Stimulated activated CD8-positive, alpha-beta memory T cell treated with anti-CD3 and anti-CD28 coated beads, Interleukin-4, amount 100 ng/mL, for 1 hour (primary cell): ENCODE data around the gene ARMC12.
"Not testable (repeated sequence)": the region's sequence is repeated elsewhere in the genome, so short reads cannot be mapped to it uniquely, and the experiment has no call there.

Experiments used
- DNase-seq, 2 donors: peaks; one replicate each; pipeline ENCODE4 v3.0.0-alpha.2; 2020; ENCODE audit warnings: low read depth in 2 of 2, low spot score in 1 of 2

The ARMC12 gene, protein sequence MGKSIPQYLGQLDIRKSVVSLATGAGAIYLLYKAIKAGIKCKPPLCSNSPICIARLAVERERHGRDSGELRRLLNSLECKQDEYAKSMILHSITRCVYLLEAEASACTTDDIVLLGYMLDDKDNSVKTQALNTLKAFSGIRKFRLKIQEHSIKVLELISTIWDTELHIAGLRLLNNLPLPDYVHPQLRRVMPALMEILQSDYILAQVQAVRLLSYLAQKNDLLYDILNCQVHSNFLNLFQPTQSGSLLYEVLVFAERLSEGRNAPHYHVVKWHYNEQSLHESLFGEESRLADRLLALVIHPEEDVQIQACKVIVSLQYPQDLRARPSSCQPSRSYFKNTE

DNA sequence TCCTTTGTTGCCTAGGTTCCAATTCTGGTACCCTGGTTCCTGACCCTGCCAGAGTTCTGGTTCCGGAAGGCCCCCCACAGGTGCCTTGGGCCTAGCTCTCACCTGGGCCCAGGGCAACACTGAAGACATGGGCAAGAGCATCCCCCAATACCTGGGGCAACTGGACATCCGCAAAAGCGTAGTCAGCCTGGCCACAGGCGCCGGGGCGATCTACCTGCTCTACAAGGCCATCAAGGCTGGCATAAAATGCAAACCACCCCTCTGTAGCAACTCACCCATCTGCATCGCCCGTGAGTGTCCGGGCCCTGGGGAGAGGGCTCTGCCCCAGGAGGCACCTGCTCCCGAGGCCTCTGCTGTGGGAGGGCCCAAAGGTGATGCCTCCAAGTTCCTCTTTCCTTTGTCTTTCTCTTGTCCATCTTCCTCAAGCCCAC, at the start of gene ARMC12:
ARMC12 (plus strand) TSS at position 51 of the 431 bp plus-strand sequence; CDS start at position 128, 77 bp downstream.
- no peak for DNase-seq

DNA sequence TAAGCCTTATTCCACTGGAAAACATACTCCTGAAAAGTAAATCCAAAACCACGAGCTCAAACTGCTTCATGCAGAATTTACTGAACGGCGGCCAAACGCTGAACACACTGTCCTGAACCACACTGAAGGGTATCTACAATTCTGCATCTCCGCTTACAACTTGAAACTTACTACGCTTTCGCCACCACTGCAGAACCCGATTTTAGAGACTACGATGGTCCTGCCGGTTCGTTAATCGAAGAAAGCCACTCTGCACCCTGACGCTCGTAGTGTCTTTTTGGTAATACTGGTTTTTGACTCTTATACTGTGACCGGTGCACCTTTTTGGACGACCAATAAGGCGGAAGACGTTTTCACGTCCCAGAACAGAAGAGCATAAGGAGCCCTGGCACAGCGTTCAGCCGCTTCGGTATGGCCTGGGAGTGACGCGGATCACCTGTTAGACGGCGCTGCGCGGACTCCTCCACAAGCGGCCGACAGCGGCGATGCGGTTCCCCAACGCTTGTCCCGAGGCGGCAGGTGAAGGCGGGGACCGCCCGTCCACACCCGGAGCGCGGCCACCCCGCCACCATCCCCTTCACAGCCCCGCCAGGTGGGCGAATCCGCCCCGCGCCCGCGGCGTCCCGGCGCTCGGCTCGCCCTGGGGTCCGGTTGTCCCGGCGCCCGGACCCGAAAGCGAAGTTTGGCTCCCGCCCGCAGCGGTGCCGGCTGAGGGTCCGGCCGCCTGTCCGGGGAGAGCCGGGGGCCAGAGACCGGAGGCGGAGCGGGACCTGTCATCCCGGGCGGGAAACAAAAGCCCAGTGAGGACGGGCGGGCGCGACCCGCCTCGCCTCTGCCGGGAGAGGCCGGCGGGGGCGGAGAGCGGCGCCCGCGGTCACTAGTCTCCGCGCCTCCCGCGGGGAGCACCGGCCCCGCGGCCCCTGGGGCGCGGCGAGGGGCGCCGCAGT, 48.9 kb upstream of the ARMC12 start:
- DNase-seq: peak in 1 of 2 donors; percentile 29

DNA sequence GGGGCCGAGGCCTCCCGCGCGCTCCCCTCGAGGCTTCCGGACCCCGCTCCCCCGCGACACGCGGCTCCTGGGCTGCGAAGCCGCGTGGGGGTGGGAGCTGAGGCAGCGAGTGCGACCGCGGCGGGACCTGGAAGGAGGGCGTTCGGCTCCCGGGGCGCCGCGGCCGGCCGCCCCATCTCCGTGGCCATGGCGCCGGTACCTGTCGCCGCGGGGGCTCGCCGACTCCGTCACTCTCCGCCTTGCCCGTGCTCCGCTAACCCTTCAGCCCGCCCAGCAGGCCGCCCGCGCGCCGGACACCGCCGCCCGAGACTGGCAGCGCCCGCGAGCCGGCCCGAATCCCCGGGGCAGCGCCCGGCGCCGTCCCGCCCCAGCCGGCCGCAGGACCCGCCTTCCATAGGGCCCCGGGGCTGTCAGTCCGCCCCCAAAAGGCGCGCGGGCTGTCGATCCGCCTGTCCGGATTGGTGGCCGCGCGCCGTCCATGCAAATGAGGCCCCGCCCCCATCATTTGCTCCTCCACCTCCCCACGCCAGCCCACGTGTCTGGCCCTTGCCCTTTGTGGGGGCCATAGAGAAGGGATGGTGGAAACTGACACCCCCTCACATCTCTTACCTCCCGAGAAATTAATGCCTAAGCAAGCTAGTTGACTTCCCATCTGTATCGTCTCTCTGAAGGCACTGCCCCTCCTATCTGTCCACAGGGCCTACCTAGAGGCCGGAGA, 48.1 kb upstream of the ARMC12 start, which contains the start of gene FKBP5:
FKBP5 (minus strand) TSS at position 311 of the 718 bp plus-strand sequence. CDS start 46,091 bp downstream, outside the sequence.
- peak; percentile 66 to 80 for DNase-seq

DNA sequence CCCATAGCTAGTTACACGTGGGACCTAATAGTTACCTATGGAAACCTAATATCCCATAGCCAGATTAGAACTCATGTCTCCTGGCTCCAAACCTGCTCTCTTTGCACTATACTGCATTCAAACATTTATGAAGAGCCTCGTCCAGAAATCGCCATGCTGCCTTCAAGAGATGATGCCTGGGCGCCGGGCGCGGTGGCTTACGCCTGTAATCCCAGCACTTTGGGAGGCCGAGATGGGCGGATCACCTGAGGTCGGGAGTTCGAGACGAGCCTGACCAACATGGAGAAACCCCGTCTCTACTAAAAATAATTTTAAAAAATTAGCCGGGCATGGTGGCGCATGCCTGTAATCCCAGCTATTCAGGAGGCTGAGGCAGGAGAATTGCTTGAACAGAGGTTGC, 46.8 kb upstream of the ARMC12 start:
- not testable (repeated sequence) for DNase-seq

DNA sequence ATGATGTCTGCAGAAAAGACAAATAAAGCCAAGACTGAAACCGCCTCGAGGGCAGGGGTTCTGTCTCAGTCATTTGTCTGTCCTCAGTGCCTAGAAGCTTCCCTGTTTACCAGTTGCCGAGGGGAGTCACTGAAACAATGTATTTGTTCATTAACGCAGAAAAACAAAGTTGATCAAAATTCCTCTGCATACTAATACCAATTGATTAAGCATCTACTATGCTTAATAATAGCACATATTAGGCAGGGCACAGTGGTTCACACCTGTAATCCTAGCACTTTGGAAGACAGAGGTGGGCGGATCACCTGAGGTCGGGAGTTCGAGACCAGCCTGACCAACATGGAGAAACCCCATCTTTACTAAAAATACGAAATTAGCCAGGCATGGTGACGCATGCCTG, 46.3 kb upstream of the ARMC12 start:
- no peak for DNase-seq

DNA sequence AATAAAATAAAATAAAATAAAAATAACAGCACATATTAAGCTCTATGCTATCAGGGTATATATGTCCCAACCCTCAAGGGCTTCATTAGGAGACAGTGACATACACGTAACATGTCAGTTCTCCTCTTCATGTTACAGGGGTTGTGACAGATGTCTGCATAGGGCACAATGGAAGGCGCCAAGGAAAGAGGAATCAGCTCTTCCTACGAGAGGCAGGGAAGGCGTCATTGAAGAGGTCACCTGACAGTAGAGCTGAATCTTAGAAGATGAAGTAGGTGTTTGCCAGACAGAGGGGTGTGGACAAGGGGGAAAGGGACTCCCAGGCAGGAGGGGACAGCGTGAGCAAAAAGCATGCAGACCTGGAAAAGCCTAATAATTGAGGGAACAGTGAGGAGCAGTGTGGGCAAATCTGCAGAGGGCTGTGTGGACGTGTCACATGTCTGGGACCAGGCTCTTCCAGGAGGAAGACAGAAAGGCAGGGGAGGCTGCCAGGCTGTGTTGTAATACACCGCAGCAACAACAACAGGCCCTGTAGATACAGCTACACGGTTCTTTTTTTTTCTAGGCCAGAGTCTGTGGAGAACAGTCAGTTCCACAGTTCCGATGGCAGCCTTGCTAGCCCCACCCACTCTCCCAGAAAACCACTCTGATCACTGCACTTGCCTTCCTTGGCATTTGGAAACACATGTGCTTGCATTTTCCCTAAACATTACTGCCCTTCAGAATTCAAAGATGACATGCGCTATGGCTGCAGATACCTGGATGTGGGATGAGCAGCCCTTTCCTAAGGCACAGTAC, 45.6 kb upstream of the ARMC12 start:
- no peak for DNase-seq

DNA sequence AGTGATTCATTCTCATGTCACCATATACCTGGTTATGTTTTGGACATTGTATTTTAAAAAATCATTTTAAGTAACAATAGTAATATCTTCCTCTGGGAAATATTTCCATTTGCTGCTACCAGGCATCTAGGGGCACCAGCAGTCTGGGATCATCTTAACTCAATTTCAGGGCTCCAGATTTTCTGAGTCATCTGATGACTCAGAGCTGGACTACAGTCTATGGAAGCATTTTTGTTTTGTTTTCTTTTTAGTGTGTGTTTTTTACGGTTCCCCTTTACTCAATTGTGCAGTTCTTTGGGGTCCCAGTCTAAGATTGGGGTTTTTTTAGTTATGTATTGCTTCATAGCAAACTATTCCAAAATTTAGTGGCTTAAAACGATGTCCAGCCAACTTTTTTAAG, 42.4 kb upstream of the ARMC12 start:
- DNase-seq: no peak

DNA sequence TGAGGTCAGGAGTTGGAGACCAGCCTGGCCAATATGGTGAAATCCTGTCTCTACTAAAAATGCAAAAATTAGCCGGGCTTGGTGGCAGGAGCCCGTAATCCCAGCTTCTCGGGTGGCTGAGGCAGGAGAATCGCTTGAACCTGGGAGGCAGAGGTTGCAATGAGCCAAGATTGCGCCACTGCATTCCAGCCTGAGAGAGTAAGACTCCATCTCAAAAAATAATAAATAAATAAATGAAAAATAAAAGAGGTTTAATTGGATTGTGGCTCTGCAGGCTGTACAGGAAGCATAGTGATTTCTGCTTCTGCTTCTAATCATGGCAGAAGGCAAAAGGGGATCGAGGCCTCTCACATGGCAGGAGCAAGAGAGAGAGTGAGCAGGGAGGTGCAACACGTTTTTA, 38.4 kb upstream of the ARMC12 start:
- not testable (repeated sequence) for DNase-seq

DNA sequence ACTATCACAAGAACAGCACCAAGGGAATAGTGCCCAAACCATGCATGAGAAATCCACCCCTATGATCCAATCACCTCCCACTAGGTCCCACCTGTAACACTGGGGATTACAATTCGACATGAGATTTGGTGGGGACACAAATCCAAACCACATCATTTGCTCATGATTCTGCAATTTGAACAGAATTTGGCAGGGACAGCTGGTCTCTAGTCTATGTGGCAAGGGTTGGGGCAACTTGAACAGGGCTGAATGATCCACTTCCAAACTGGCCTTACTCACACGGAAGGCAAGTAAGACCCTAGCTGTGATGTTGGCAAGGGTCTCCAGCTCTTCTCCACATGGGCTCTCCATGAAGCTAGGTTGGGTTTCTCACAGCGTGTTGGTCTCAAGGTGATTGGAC, 38.0 kb upstream of the ARMC12 start:
- DNase-seq: no peak

DNA sequence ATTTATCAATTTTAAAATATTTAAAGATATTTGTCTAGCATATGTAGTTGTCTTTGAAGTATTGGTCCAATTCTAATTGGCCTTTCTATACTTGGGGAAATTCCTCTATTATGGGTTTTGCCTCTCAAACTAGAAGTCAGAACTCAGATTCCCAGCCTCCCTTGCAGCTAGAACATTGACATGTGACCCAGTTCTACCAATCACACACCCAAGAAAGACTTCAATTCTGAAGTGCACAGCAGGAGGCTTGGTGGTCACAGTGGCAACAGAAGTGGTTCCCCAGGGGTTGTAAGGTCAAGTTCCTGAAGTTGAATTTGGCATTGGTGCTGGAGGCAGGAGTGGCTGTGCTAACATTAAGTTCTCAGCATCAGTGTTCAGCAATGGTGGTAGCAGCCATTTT, 33.3 kb upstream of the ARMC12 start:
- no peak for DNase-seq

DNA sequence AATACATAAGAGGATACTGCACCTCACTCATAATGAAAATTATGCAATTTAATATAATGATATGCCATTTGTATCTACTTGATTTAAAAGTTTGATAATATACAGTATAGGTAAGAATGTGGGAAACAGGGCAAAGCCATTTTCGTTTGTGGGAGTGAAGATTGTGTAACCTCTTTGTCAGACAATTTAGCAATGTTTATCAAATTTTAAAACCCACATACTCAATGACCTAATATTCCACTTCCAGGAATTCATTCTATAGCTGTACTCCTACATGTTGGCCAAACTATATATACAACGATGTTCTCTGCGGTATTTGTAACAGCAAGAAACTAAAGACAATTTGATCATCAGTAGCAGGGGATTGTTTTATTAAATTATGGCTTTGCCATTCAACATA, 30.4 kb upstream of the ARMC12 start:
- DNase-seq: no peak

DNA sequence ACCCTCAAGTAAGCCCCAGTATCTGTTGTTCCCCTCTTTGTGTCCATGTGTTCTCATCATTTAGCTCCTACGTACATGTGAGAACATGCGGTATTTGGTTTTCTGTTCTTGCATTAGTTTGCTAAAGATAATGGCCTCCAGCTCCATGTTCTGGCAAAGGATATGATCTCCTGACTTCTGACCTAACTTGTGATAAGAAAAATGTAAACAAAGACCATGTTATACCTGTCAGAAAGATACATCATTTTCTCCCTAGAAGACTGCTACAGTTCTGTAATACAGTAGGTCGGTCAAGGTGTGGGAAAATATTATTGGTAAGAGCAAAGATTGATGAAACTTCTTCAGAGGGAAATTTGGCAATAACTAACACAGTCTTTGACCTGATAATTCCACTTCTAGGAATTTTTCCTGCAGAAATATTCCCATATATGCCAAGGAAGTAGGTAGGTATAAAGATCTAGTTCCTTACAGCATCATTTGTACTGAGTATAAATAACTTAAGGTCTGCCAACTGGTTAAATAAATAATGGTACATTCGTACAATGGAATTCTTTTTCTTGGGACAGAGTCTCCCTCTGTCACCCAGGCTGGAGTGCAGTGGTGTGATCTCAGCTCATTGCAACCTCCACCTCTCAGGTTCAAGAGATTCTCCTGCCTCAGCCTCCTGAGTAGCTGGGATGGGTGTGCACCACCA, 29.0 kb upstream of the ARMC12 start:
- DNase-seq: no peak

DNA sequence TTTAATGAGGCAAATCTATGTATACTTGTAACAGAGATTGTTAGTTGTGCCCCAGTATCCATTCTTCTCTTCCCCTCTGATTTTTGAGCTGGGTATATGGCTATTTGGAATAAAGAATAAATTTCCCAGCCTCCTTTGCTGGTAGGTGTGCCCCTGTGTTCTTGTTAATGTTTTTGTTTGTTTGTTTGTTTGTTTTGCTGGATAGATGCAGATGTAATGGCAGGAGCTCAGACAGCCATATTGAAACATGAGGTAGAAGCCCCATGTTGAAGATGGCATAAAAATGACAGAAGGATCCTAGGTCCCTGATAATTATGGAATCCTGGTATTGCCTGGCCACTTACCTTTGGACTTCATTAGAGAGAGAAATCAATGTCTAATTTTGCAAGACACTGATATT, 28.2 kb upstream of the ARMC12 start:
- DNase-seq: no peak

DNA sequence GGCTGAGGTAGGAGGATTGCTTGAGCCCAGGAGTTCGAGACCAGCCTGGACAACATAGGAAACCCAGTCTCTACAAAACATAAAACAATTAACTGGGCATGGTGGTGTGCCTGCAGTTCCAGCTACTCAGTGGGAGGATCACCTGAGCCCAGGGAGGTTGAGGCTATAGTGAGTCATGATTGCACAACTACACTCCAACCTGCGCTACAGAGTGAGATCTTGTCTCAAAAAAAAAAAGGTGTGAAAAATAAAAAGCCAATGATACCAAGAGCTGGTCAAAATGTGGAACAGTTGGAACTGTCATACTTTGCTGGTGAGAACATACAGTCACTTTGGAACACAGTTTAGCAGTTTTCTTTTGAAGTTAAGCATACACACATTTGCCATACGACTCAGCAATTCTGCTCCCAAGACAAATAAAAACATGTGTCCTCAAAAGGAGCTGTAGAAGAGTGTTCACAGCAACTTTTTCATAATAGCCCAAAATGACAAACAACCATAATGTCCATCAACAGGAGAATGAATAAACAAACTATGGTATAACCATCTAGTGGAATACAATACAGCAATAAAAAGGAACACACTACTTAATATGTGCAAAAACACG, 26.5 kb upstream of the ARMC12 start:
- DNase-seq: no peak

DNA sequence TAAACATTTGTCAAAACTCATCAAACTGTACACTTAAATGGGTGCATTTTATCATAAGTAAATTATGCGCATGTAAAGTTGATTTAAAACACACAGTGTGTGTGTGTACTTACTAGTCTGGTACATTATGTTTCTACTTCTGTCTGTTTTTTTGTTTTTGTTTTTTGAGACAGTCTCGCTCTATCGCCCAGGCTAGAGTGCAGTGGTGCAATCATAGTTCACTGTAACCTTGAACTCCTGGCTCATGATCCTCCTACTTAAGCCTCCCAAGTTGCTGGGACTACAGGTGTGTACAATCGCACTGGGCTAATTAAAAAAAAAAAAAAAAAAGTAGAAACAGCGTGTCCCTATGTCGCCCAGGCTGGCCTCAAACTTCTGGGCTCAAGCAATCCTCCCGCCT, 25.1 kb upstream of the ARMC12 start:
- DNase-seq: no peak

DNA sequence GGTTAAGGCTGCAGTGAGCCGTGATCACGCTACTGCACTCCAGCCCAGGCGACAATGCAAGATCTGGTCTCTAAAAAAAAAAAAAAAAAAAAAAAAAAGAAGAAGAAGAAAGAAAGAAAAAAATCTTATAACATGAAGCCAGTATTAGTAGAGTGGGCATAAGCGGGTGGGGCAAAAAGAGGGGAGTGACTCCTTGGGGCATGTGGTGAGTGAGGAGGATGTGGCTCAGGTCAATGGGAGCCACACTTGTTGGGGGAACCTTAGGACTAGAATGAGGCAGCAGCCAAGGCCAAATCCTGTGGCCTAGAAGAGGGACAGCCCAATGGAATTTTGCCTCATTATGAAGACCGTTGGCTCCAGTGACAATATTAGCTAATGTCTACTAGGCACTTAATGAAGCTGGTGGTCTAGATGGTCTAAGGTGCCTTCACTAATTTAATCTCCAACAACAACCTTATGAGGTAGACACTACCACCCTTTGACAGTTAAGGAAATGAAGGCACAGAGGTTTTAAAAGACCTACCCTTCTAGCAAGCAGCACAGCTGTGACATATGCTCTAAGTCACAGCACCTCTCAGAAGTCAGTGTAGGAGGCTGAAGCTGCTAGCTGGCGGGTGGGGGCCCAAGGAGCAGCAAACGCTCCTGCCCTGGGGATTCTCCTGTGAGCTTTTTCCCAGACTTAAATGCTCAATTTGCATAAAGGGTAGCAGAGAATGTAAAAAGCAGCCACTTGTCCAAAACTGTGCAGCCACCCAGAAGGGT, 23.6 kb upstream of the ARMC12 start:
- DNase-seq: no peak

DNA sequence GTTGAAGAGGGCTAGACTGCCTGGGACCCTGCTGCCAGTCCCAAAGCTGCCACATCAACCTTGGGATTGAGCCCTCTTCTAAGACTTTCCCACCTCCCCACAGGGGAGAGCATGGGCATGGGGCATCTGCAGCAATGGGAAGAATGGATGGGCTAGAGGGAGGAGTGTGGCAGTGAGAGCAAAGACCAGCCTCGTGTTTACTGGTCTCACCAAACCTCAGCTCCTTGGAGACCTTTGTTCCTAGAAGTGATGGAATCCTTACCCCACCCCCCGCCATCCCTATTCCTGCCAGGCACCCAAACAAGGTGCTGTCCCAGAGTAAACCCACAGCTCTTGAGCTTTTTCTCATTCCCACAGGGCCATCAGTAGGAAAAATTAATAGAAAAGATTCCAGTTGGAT, 20.0 kb upstream of the ARMC12 start:
- no peak for DNase-seq

DNA sequence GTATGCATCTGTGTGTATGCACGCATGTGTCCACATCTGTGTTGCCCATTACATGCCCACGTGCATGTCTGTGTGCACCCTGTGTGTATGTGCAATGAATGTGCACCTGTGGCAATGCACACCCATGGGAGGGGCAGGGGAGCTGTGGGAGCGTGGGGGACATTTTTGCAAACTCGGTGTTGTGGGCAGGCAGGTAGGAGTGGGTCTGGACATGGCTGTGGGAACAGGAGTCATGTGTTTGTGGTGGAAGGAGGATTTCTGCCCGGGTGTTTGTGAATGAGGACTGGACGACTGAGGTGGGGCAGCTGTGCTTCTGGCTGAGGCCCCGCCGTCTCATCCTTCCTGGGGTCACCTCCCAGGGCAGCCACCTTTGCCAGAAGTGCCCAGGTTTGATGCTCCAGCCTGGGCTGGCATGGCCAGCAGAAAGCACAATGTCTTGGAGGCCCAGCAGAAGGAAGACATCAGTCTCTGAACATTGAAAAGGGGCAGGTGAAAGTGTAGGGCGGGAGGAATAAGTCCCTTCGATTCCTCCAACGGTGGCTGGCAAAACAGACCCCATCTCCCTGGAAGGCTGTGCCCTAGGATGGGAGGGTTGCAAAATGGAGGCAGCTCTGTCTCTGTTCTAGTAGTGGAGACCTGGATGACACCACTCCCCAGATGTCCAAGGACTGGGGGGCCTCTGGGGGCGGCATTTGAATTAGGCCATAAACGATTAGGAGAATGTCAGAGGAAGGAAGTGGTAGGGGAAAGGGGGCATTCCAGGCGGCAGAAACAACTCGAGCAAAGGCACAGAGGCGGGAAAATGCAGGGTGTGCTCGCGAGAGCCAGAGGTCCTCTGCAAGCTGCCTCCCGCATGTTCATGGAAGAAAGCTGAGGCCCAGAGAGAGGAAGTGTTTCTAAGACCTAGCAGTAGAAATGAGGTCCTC, 19.1 kb upstream of the ARMC12 start:
- no peak for DNase-seq
